Esophagus squamous epithelium (tissue), 4 donors: ENCODE results near the gene CACNA1F.

Experiments
- CTCF ChIP-seq, 6 experiments: fragments of 450-650 bp in 4 of 6; fragments of 200-600 bp in 2 of 6; sonication (generic) in 2 of 6; IDR thresholded peaks; one replicate each; pipeline ENCODE4 v1.5.1; 2016 to 2019; ENCODE audit warnings: antibody characterized with exemption in 6 of 6, mild to moderate bottlenecking in 4 of 6, moderate library complexity in 4 of 6
- POLR2A ChIP-seq, 4 donors: fragments of 450-650 bp; IDR thresholded peaks; one replicate each; pipeline ENCODE4 v1.6.1; 2017; ENCODE audit warnings: antibody characterized with exemption in 4 of 4, mild to moderate bottlenecking in 4 of 4, moderate library complexity in 3 of 4

- TF ChIP-seq CTCF (IDR thresholded peaks at IDR 0.05) (no peak), POLR2A (IDR thresholded peaks at IDR 0.05) (no peak)
Measured at GRCh38 chrX:49161632-49162031, 71.5 kb downstream of the CACNA1F start.
